ENCODE measurements around the gene SHROOM1. TPM values are rescaled to one million over a fixed set of nuclear protein-coding genes. Genes with fewer than 3 reads are reported as not detected.

The SHROOM1 gene
- total and polyA plus RNA-seq, 3 experiments from 2014 or later = 1.6 to 2.0 TPM; not detected in 1

DNA sequence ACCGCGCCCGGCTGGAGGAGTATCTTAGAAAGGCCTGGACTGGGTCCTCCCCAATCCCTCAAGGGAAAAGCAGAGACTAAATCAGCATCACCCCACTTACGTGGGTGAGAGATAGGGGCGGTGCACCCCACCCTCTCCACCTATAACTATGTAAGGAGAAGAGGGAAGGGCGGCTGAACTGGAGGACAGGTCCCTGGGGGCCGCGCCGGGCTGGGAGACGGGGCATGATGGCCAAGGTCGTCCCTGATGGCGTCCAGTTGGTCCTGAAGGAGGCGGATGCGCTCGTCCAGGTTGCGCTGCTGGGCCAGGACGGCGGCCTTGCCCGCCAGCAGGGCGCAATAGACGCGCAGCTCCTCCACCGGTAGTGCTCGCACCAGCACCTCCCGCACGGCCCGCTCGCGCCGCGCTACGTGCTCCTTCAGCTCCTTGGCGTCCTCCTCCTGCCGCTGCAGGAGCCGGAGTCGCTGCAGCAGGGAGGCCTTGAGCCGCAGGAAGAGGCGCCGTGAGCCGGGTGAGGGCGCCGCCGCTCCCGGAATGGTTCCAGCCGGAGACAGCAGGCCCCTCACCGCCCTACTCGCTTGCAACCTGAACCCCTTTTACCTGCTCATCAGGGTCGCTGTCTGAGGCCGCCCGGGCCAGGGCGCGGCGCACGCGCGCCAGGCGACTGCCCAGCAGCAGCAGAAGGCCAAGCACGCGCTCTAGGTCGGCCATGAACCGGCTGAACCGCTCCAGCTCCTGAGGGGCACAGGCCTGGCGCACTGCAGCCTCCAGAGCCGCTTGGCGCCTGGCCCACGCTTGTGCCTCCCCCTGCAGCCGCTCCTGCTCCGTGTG is 7.6 kb downstream of the SHROOM1 start:
- POLR2A ChIA-PET = no interaction called here

DNA sequence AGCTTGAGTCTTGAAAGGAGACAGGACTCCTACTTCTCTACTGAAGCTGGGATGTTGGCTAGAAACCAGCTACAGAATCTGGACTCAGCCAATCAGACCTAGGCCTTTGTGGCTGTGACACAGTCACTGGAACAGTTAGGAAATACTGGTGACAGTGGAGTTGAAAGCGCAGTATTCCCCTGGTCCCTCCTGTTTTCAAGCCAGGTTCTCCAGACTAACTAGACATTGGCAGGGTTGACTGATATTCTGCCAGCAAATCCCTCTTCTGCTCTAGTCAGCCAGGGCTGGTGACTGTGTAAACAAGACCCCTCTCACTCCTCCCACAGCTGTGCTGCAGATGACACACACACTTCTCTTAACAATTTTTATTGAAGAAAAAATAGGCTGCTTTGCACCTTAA is 8.7 kb downstream of the SHROOM1 start:
- Mint-ChIP-seq H3K9me3 (no peaks in the 10 kb centered on the region), H3K4me1 (peaks cover 0 to 13% (median 6%) of the 10 kb centered on the region in 3 donors), H3K27me3 (peaks cover 32 to 43% of the 10 kb centered on the region in 2 donors), H3K4me3 (peak overlapping the region in 1 of 7 donors; percentile 45), H3K36me3 (no peaks in the 10 kb centered on the region), H3K27ac (no peak overlapping the region)
- Histone ChIP-seq H3K27me3 (ENCODE audit: insufficient read depth, low read length, poor library complexity, severe bottlenecking) (peaks cover 27% of the 10 kb centered on the region), H3K27ac (ENCODE audit: low read depth, low read length) (no peak overlapping the region), H3K36me3 (ENCODE audit: insufficient read depth, low read length) (no peaks in the 10 kb centered on the region), H3K4me3 (ENCODE audit: low read length) (no peak overlapping the region), H3K4me1 (ENCODE audit: insufficient read depth, low read length) (peaks cover 11% of the 10 kb centered on the region), H3K9me3 (ENCODE audit: low read length) (no peaks in the 10 kb centered on the region)
- ChIA-PET CTCF (interaction anchor here (0.9 to 2.8 kb wide), 3 partner anchors 8 to 68 kb away, joined by 3 to 13 read pairs (median 3); partner anchors contain the start of genes GDF9, SHROOM1 and UQCRQ), POLR2A (no interaction called here)
- DNase-seq = no peak

More for the DNA sequence above, 7.6 kb downstream of the SHROOM1 start:
- H3K36me3 ChIP-seq (ENCODE audit: insufficient read depth, low read length) = no peaks in the 10 kb centered on the region
- Mint-ChIP-seq H3K27me3 (peaks cover 42 to 53% of the 10 kb centered on the region in 2 donors), H3K4me3 (no peak overlapping the region), H3K9me3 (no peaks in the 10 kb centered on the region), H3K27ac (no peak overlapping the region), H3K36me3 (no peaks in the 10 kb centered on the region), H3K4me1 (peaks cover 0 to 13% (median 6%) of the 10 kb centered on the region in 3 donors)
- no peaks in the 10 kb centered on the region for H3K9me3 ChIP-seq (ENCODE audit: low read length)
- no peak overlapping the region for H3K4me3 ChIP-seq (ENCODE audit: low read length)
- H3K27me3 ChIP-seq (ENCODE audit: insufficient read depth, low read length, poor library complexity, severe bottlenecking) = peaks cover 28% of the 10 kb centered on the region
- no peak overlapping the region for H3K27ac ChIP-seq (ENCODE audit: low read depth, low read length)
- H3K4me1 ChIP-seq (ENCODE audit: insufficient read depth, low read length) = peaks cover 11% of the 10 kb centered on the region
- CTCF ChIA-PET = interaction anchor here (0.8 to 1.4 kb wide), 2 partner anchors 10 to 41 kb away, joined by 3 to 4 read pairs; partner anchors contain the start of gene SOWAHA
- no peak for DNase-seq

DNA sequence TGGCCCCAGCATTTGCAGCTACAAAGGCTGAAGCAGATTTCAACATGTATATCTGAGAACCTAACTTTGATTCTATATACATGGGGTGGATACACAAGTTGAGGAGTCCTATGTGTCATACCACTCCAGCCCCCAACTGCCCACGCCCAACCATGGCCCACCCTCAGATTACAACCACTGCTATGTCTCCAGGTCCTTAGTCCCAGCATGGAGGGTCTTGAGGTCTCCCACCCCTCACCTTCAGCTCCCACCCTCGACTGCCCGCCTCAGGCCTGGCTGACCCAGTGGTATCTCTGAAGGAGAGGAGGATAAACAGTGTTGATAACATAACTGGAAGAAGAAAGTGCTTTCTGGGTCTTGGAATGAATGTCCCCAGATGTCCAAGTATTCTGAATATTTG is 9.1 kb downstream of the SHROOM1 start:
- Histone ChIP-seq H3K36me3 (ENCODE audit: insufficient read depth, low read length) (no peaks in the 10 kb centered on the region), H3K27ac (ENCODE audit: low read depth, low read length) (no peak overlapping the region), H3K27me3 (ENCODE audit: insufficient read depth, low read length, poor library complexity, severe bottlenecking) (peaks cover 22% of the 10 kb centered on the region), H3K4me3 (ENCODE audit: low read length) (no peak overlapping the region), H3K9me3 (ENCODE audit: low read length) (no peaks in the 10 kb centered on the region), H3K4me1 (ENCODE audit: insufficient read depth, low read length) (peaks cover 11% of the 10 kb centered on the region)
- no peaks in the 10 kb centered on the region for H3K9me3 Mint-ChIP-seq
- DNase-seq = no peak
- no peak overlapping the region for H3K27ac Mint-ChIP-seq
- H3K4me1 Mint-ChIP-seq = peaks cover 0 to 12% (median 6%) of the 10 kb centered on the region in 3 donors
- H3K36me3 Mint-ChIP-seq = no peaks in the 10 kb centered on the region
- H3K27me3 Mint-ChIP-seq = peaks cover 28 to 39% of the 10 kb centered on the region in 2 donors
- ChIA-PET POLR2A (no interaction called here), CTCF (interaction anchor here (0.9 to 4.5 kb wide), 9 partner anchors 9 to 416 kb away, joined by 3 to 29 read pairs (median 5); partner anchors contain the start of genes CCNI2, GDF9, SHROOM1 and UQCRQ)
- no peak overlapping the region for H3K4me3 Mint-ChIP-seq

DNA sequence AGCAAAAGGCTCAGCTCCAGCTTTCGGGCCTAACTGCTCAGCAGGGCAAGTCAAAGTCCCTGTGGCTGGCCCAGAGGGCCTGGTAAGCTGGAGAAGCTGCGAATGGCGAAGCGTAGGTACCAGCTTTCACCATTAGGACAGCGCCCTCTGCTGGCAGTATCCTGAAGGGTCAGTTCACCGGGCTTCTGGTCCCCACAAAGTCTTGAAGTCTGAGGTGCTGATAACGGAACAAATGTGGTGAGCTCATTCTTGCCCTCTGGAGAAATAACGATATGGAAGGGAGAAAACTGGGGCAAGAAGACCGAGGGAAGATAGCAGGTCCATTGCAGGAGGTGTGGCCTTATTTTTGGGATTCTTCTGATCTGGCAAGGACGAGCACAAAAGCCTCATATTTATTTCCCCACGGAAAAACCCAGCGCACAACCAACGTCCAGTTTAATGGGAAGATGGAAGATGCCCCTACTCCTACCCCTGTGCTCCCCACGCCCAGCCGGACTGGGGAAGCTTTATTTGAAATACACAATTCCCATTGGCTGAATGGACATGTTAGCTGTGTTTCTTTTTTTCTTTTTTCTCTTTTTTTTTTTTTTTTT is 10.2 kb downstream of the SHROOM1 start:
- peaks cover 0 to 6% (median 6%) of the 10 kb centered on the region in 3 donors for H3K4me1 Mint-ChIP-seq
- no peaks in the 10 kb centered on the region for H3K9me3 Mint-ChIP-seq
- peak overlapping the region in 3 of 8 donors; percentile 1 to 72 (median 48) for H3K27ac Mint-ChIP-seq
- ChIA-PET POLR2A (interaction anchor here (1.0 to 1.1 kb wide), 2 partner anchors 8 to 73 kb away, joined by 3 read pairs; partner anchors contain the start of gene CCNI2), CTCF (interaction anchor here (0.6 to 4.5 kb wide), 45 partner anchors 9 to 1853 kb away, joined by 3 to 47 read pairs (median 4); partner anchors contain the start of genes CCNI2, IL13, KIF3A and SEPTIN8)
- H3K4me3 Mint-ChIP-seq = peak overlapping the region in 1 of 7 donors; percentile 69
- DNase-seq = peak; percentile 73 to 90 (median 80)
- no peaks in the 10 kb centered on the region for H3K9me3 ChIP-seq (ENCODE audit: low read length)
- H3K4me1 ChIP-seq (ENCODE audit: insufficient read depth, low read length) = peaks cover 6% of the 10 kb centered on the region
- H3K27me3 ChIP-seq (ENCODE audit: insufficient read depth, low read length, poor library complexity, severe bottlenecking) = peaks cover 15% of the 10 kb centered on the region
- H3K36me3 Mint-ChIP-seq = no peaks in the 10 kb centered on the region
- H3K36me3 ChIP-seq (ENCODE audit: insufficient read depth, low read length) = no peaks in the 10 kb centered on the region
- H3K27me3 Mint-ChIP-seq = peaks cover 24 to 34% of the 10 kb centered on the region in 2 donors
- H3K4me3 ChIP-seq (ENCODE audit: low read length) = no peak overlapping the region
- no peak overlapping the region for H3K27ac ChIP-seq (ENCODE audit: low read depth, low read length)

DNA sequence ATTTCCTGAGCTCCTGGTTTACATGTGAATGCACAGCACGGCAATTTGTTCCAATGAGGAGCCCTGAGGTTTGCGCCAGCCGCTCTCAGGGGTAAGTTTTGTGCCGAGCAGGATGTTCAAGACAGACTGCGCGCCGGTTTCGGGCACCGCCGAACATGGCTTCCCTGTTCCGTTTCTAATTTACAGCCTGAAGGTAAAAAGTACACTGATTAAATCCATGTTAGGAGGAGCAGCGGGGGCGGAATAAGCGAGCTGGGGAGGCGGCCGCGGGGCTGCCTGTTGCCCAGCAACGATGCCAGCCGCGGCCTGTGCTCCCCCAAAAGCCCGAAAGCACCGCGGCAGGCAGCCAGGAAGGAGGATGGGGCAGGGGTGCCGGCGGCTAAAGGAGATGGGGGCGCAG is 11.0 kb downstream of the SHROOM1 start:
- H3K36me3 Mint-ChIP-seq = no peaks in the 10 kb centered on the region
- Histone ChIP-seq H3K4me1 (ENCODE audit: insufficient read depth, low read length) (peaks cover 6% of the 10 kb centered on the region), H3K36me3 (ENCODE audit: insufficient read depth, low read length) (no peaks in the 10 kb centered on the region), H3K4me3 (ENCODE audit: low read length) (no peak overlapping the region), H3K27me3 (ENCODE audit: insufficient read depth, low read length, poor library complexity, severe bottlenecking) (peaks cover 8% of the 10 kb centered on the region), H3K9me3 (ENCODE audit: low read length) (no peaks in the 10 kb centered on the region), H3K27ac (ENCODE audit: low read depth, low read length) (no peak overlapping the region)
- peaks cover 0 to 8% (median 6%) of the 10 kb centered on the region in 3 donors for H3K4me1 Mint-ChIP-seq
- CTCF ChIA-PET = interaction anchor here (0.7 to 4.5 kb wide), 34 partner anchors 9 to 629 kb away, joined by 3 to 47 read pairs (median 4); partner anchors contain the start of genes CCNI2, IL13, KIF3A and SEPTIN8
- peaks cover 20 to 28% of the 10 kb centered on the region in 2 donors for H3K27me3 Mint-ChIP-seq
- POLR2A ChIA-PET = interaction anchor here (1.0 to 1.1 kb wide), 2 partner anchors 9 to 72 kb away, joined by 3 read pairs; partner anchors contain the start of gene CCNI2
- H3K4me3 Mint-ChIP-seq = peak overlapping the region in 3 of 7 donors; percentile 43 to 59 (median 49)
- no peak overlapping the region for H3K27ac Mint-ChIP-seq
- DNase-seq = peak in 1 of 5 donors; percentile 19
- H3K9me3 Mint-ChIP-seq = no peaks in the 10 kb centered on the region

DNA sequence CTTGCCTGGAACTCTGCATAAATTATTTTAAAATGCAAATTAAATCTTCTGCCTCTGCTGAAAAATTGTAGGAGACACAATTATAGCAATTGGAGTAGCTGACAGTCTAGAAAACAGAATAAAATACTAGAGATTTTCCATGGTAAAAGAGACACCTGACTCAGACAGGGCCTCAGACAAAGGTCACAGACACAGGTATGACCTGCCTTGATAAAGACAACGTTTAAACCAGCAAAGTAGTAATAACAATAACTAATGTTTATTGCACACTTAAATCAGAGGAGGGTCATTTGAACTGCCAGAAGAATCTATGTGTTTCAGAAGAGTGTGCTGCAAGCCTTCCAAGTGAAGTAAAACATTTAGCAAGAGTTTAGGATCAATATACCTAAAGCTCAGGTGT is 13.4 kb downstream of the SHROOM1 start:
- H3K27me3 Mint-ChIP-seq = peaks cover 21 to 29% of the 10 kb centered on the region in 2 donors
- Histone ChIP-seq H3K36me3 (ENCODE audit: insufficient read depth, low read length) (no peaks in the 10 kb centered on the region), H3K27me3 (ENCODE audit: insufficient read depth, low read length, poor library complexity, severe bottlenecking) (peaks cover 11% of the 10 kb centered on the region), H3K9me3 (ENCODE audit: low read length) (no peaks in the 10 kb centered on the region), H3K4me3 (ENCODE audit: low read length) (no peak overlapping the region), H3K4me1 (ENCODE audit: insufficient read depth, low read length) (peaks cover 13% of the 10 kb centered on the region), H3K27ac (ENCODE audit: low read depth, low read length) (no peak overlapping the region)
- H3K9me3 Mint-ChIP-seq = no peaks in the 10 kb centered on the region
- ChIA-PET POLR2A (no interaction called here), CTCF (interaction anchor here (1.0 to 4.5 kb wide), 4 partner anchors 12 to 430 kb away, joined by 3 to 47 read pairs (median 16); partner anchors contain the start of genes CCNI2 and SHROOM1)
- peak overlapping the region in 1 of 7 donors; percentile 24 for H3K4me3 Mint-ChIP-seq
- H3K27ac Mint-ChIP-seq = no peak overlapping the region
- H3K4me1 Mint-ChIP-seq = peaks cover 7 to 19% (median 17%) of the 10 kb centered on the region in 3 donors
- H3K36me3 Mint-ChIP-seq = no peaks in the 10 kb centered on the region
- DNase-seq = no peak

DNA sequence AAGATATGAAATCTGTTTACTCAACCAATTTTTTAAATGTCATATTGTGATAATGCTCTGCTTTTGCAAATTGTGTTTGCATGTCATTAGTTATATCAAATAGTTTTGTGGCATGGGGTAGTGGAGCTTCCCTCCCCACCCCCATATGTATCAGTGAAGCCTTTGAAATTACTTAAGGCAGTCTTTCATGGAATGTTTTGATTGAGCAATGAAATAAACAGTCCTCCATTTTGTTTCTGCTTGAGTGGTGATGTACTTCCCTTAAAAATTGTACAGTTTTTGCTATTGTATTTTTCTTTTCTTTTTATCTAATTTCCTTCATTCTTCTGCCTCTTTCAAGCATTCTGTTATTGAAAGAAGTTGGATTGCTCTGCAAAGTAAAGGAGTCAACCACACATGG is 13.9 kb downstream of the SHROOM1 start:
- no peak for DNase-seq
- H3K27ac Mint-ChIP-seq = no peak overlapping the region
- H3K4me1 Mint-ChIP-seq = peaks cover 7 to 19% (median 17%) of the 10 kb centered on the region in 3 donors
- ChIA-PET CTCF (interaction anchor here (1.5 to 4.4 kb wide), 2 partner anchors 13 to 69 kb away, joined by 4 to 47 read pairs; partner anchors contain the start of genes CCNI2 and SHROOM1), POLR2A (no interaction called here)
- no peaks in the 10 kb centered on the region for H3K9me3 Mint-ChIP-seq
- Histone ChIP-seq H3K9me3 (ENCODE audit: low read length) (no peaks in the 10 kb centered on the region), H3K36me3 (ENCODE audit: insufficient read depth, low read length) (no peaks in the 10 kb centered on the region), H3K4me1 (ENCODE audit: insufficient read depth, low read length) (peaks cover 13% of the 10 kb centered on the region), H3K27ac (ENCODE audit: low read depth, low read length) (no peak overlapping the region), H3K4me3 (ENCODE audit: low read length) (no peak overlapping the region), H3K27me3 (ENCODE audit: insufficient read depth, low read length, poor library complexity, severe bottlenecking) (peaks cover 15% of the 10 kb centered on the region)
- H3K4me3 Mint-ChIP-seq = peak overlapping the region in 1 of 7 donors; percentile 24
- H3K27me3 Mint-ChIP-seq = peaks cover 25 to 32% of the 10 kb centered on the region in 2 donors
- H3K36me3 Mint-ChIP-seq = no peaks in the 10 kb centered on the region
